K562 (cell line): ENCODE measurements around the gene TIMP4. TPM values are rescaled to one million over a fixed set of nuclear protein-coding genes. Genes with fewer than 3 reads are reported as not detected.

Experiments
- ATAC-seq: fragments of 200-7000 bp; cut with Tn5 transposase; 3 replicates; pipeline ENCODE4 v1.9.1; 2020; ENCODE audit warnings: moderate library complexity
- BruUV-seq: library from RNA; stranded (reverse); fragments of 400-500 nt; replicated peaks from 2 replicates; lab custom pipeline; 2021; lab: Mats Ljungman, UMichigan
- CTCF ChIA-PET: fragments of 300-600 bp; formaldehyde crosslinking; extraction: SDS; loops from one replicate; lab custom pipeline; 2021; ENCODE audit warnings: low intra/inter-chr PET ratio; lab: Yijun Ruan, JAX
- POLR2A ChIA-PET: fragments of 300-600, 350-650 bp; sonication (Branson Sonifier 250); formaldehyde crosslinking; extraction: SDS; loops from one replicate; lab custom pipeline; 2021; ENCODE audit warnings: antibody characterized with exemption, inconsistent platforms; lab: Yijun Ruan, JAX
- DNase-seq, 4 experiments: peaks; one replicate each; pipeline versions ENCODE4 v3.0.0 to v3.0.0-alpha.2; 2011 to 2018; ENCODE audit warnings: low spot score in 3 of 4, mixed read lengths in 3 of 4; ENCODE audit errors: extremely low read depth in 1 of 4
- FAIRE-seq: peaks from 2 replicates; lab custom pipeline; 2011; peaks lifted over from hg19 to GRCh38; lab: Jason Lieb, UNC
- H2AFZ ChIP-seq: 2 replicates; pipeline ENCODE4 v1.6.0; 2011; ENCODE audit warnings: low read depth, low read length, control low read depth, inconsistent platforms
- H3K27ac ChIP-seq: fragments of 200-600 bp; 3 replicates; pipeline ENCODE4 v1.8.0; 2011; ENCODE audit warnings: low read depth, mild to moderate bottlenecking, control low read depth, inconsistent platforms, low read length, moderate library complexity, mixed read lengths; ENCODE audit errors: extremely low read depth
- H3K27me3 ChIP-seq, 2 experiments: fragments of 300-600 bp in 1 of 2; 2 replicates in 1 of 2; 3 replicates in 1 of 2; pipeline versions ENCODE4 v1.6.0 to v1.8.0; 2011; ENCODE audit warnings: inconsistent platforms in 2 of 2, low read length in 2 of 2, mild to moderate bottlenecking in 1 of 2, mixed read lengths in 1 of 2, moderate library complexity in 1 of 2; ENCODE audit not compliant: control insufficient read depth in 2 of 2, insufficient read depth in 2 of 2
- H3K36me3 ChIP-seq: fragments of 300-600 bp; 3 replicates; pipeline ENCODE4 v1.8.0; 2011; ENCODE audit warnings: mild to moderate bottlenecking, low read length, inconsistent platforms; ENCODE audit not compliant: control insufficient read depth, insufficient read depth
- H3K4me1 ChIP-seq, 2 experiments: fragments of 200-600 bp in 1 of 2; replicated peaks in 1 of 2; 2 replicates in 1 of 2; 3 replicates in 1 of 2; pipeline versions ENCODE4 v1.5.1 to v1.8.0; 2011; ENCODE audit warnings: inconsistent platforms in 2 of 2, low read length in 2 of 2, mild to moderate bottlenecking in 1 of 2, mixed read lengths in 1 of 2, moderate library complexity in 1 of 2; ENCODE audit not compliant: control insufficient read depth in 2 of 2, insufficient read depth in 2 of 2
- H3K4me2 ChIP-seq: 2 replicates; pipeline ENCODE4 v1.6.1; 2011; ENCODE audit warnings: low read length, control low read depth, inconsistent platforms, mixed read lengths; ENCODE audit not compliant: insufficient read depth
- H3K4me3 ChIP-seq: fragments of 200-600 bp; sonication (generic), shearing (Covaris generic); 2 replicates; pipeline ENCODE4 v1.5.1; 2016; ENCODE audit warnings: control low read depth, inconsistent platforms
- H3K79me2 ChIP-seq: fragments of 200-600 bp; 3 replicates; pipeline ENCODE4 v1.8.0; 2011; ENCODE audit warnings: low read length, inconsistent platforms; ENCODE audit not compliant: control insufficient read depth, insufficient read depth
- H3K9ac ChIP-seq, 2 experiments: 2 replicates each; pipeline versions ENCODE4 v1.6.0 to v1.6.1; 2011; ENCODE audit warnings: low read depth in 2 of 2, low read length in 2 of 2, control low read depth in 1 of 2, inconsistent platforms in 1 of 2, mild to moderate bottlenecking in 1 of 2, mixed read lengths in 1 of 2; ENCODE audit not compliant: insufficient read depth in 1 of 2
- H3K9me1 ChIP-seq: one replicate; pipeline ENCODE4 v1.6.0; 2011; ENCODE audit warnings: inconsistent platforms, mild to moderate bottlenecking, low read length, moderate library complexity; ENCODE audit not compliant: control insufficient read depth, insufficient read depth
- H3K9me3 ChIP-seq: replicated peaks from 2 replicates; pipeline ENCODE4 v1.5.1; 2011; ENCODE audit warnings: low read depth, low read length, inconsistent platforms; ENCODE audit not compliant: control insufficient read depth, insufficient read depth
- H4K20me1 ChIP-seq: replicated peaks from 2 replicates; pipeline ENCODE4 v1.6.1; 2011; ENCODE audit warnings: low read length, inconsistent platforms, mixed read lengths; ENCODE audit not compliant: control insufficient read depth, insufficient read depth
- ATF4 ChIP-seq: fragments of 450-650 bp; formaldehyde crosslinking; IDR thresholded peaks from 2 replicates; pipeline ENCODE4 v1.4.0; 2022; ENCODE audit warnings: mild to moderate bottlenecking, moderate library complexity
- ATF7 ChIP-seq: fragments of 450-650 bp; IDR thresholded peaks from 2 replicates; pipeline ENCODE4 v1.7.1; 2014; ENCODE audit warnings: mild to moderate bottlenecking, moderate library complexity
- CBX5 ChIP-seq: IDR thresholded peaks from 2 replicates; pipeline ENCODE4 v1.6.1; 2014; ENCODE audit warnings: low read depth, borderline replicate concordance
- CBX8 ChIP-seq: fragments of 200-600 bp; sonication (generic); IDR thresholded peaks from 2 replicates; pipeline ENCODE4 v1.6.1; 2012; ENCODE audit warnings: borderline replicate concordance, mixed run types, low read depth, mild to moderate bottlenecking, moderate library complexity, mixed read lengths, low read length, control low read depth, inconsistent platforms; ENCODE audit not compliant: poor library complexity, severe bottlenecking; ENCODE audit errors: extremely low read depth
- REST ChIP-seq, 2 experiments: fragments of 450-650 bp; formaldehyde crosslinking in 1 of 2; IDR thresholded peaks; 2 replicates each; pipeline versions ENCODE4 v1.4.0 to v1.6.1; 2014 to 2020; ENCODE audit warnings: mild to moderate bottlenecking in 2 of 2, borderline replicate concordance in 1 of 2, low read depth in 1 of 2
- STAT5A ChIP-seq: IDR thresholded peaks from 2 replicates; pipeline ENCODE4 v1.6.1; 2012; ENCODE audit warnings: low read length, inconsistent platforms, borderline replicate concordance
- YY1 ChIP-seq, 3 experiments: IDR thresholded peaks; 2 replicates each; pipeline ENCODE4 v1.6.1; 2011; ENCODE audit warnings: low read length in 2 of 3, mild to moderate bottlenecking in 2 of 3, moderate library complexity in 2 of 3, borderline replicate concordance in 1 of 3, control low read depth in 1 of 3, low read depth in 1 of 3; ENCODE audit not compliant: insufficient read depth in 3 of 3, insufficient replicate concordance in 2 of 3, control insufficient read depth in 1 of 3, insufficient read length in 1 of 3; ENCODE audit errors: extremely low read depth in 1 of 3
- ZBTB2 ChIP-seq: fragments of 450-650 bp; IDR thresholded peaks from 2 replicates; pipeline ENCODE4 v1.6.1; 2016; ENCODE audit warnings: antibody characterized with exemption
- ZNF146 ChIP-seq: IDR thresholded peaks from one replicate; pipeline ENCODE4 v1.6.1; 2018; ENCODE audit warnings: missing compliant biosample characterization; ENCODE audit not compliant: unreplicated experiment
- ZNF263 ChIP-seq: sonication (generic); formaldehyde crosslinking; IDR thresholded peaks from 2 replicates; pipeline ENCODE4 v1.8.0; 2022; ENCODE audit warnings: mild to moderate bottlenecking, missing genetic modification reagents, borderline replicate concordance
- WGBS: fragments of 100-300 bp; shearing (Covaris generic); methylation state at CpG from one replicate; pipeline ENCODE4 v1.1.6; 2016; ENCODE audit warnings: low coverage, mixed read lengths; ENCODE audit not compliant: insufficient coverage; ENCODE audit errors: missing lambda C conversion rate; 5-methylcytosine and 5-hydroxymethylcytosine counted together
- in situ Hi-C: fragments of 300-500 bp; cut with MboI; formaldehyde crosslinking; loops from 4 replicates; pipeline ENCODE4 v1.15.0; 2018; ENCODE audit warnings: inconsistent platforms, mixed read lengths
- intact Hi-C: fragments of 100-400 bp; cut with micrococcal nuclease; formaldehyde crosslinking; loops from 2 replicates; pipeline ENCODE4 v1.14.2; 2022
- polyA plus RNA-seq, 8 experiments: library from polyadenylated mRNA; depleted of rRNA in 4 of 8; stranded (reverse) in 5 of 8; unstranded in 3 of 8; fragments of >200 nt; fragmentation: Nextera tagmentation in 2 of 8; fragmentation: Illumina TruSeq in 1 of 8; extraction: Ambion mirVana in 2 of 8; extraction: Trizol in 1 of 8; gene quantifications; 2 replicates each; pipeline versions ENCODE4 v1.2.1 to v1.2.3, GENCODE V29; 2011 to 2014; ENCODE audit warnings: inconsistent platforms in 1 of 8, missing spikeins in 1 of 8
- total RNA-seq, 7 experiments: library from RNA; depleted of rRNA in 6 of 7; stranded (reverse); fragments of >200 nt in 6 of 7; fragmentation: Illumina TruSeq in 2 of 7; extraction: Trizol in 2 of 7; gene quantifications; 2 replicates each; pipeline versions ENCODE4 v1.2.1 to v1.2.3, GENCODE V29; 2011 to 2021; ENCODE audit warnings: low replicate concordance in 1 of 7

TIMP4 gene
- total and polyA plus RNA-seq, 9 of the 15 experiments (the other 6 are each of a cell fraction or from before 2014, with no cell fraction given): 0.03 to 0.07 TPM; not detected in 7

- intact Hi-C loops: no loop called here
- Histone ChIP-seq H4K20me1 (no peaks in the 10 kb centered on the region), H3K4me3 (no peak overlapping the region), H3K27me3 (peaks cover 0 to 36% of the 10 kb centered on the region in 2 experiments; a peak in 2 of 5 replicates), H3K27ac (no peak overlapping the region), H3K79me2 (no peaks in the 10 kb centered on the region), H3K9ac (no peak overlapping the region), H3K9me1 (no peaks in the 10 kb centered on the region), H3K4me1 (peaks cover 3 to 4% of the 10 kb centered on the region in 2 experiments; a peak in 3 of 5 replicates), H2AFZ (no peak overlapping the region), H3K4me2 (no peak overlapping the region), H3K9me3 (no peaks in the 10 kb centered on the region), H3K36me3 (no peaks in the 10 kb centered on the region)
- CTCF ChIA-PET: no interaction called here
- no TSS peak for BruUV-seq
- in situ Hi-C loops: no loop called here
- FAIRE-seq: peak; percentile 35
- WGBS: 14% methylated on average over 5 of the region's 5 CpGs
- ATAC-seq: no peak
- no peak for DNase-seq
- POLR2A ChIA-PET: interaction anchor here (0.6 to 1.2 kb wide), 2 partner anchors 34 to 263 kb away, joined by 4 read pairs; no protein-coding TSS in a partner anchor
- TF ChIP-seq ZBTB2: no peak
- no peak for TF ChIP-seq CBX5
- TF ChIP-seq REST (IDR thresholded peaks at IDR 0.05; ENCODE audit: borderline replicate concordance): no peak
- no peak for TF ChIP-seq REST (CRISPR knock-in tag; IDR thresholded peaks at IDR 0.05; ENCODE audit: low read depth)
- no peak for TF ChIP-seq ZNF146 (CRISPR knock-in tag)
- TF ChIP-seq ATF7: no peak
- TF ChIP-seq ATF4 (CRISPR knock-in tag): no peak
- no peak for TF ChIP-seq STAT5A
- TF ChIP-seq ZNF263 (CRISPR knock-in tag): no peak
- no peak for TF ChIP-seq YY1 (IDR thresholded peaks at IDR 0.05; ENCODE audit: borderline replicate concordance in 1 of 3, control insufficient read depth in 1 of 3, extremely low read depth in 1 of 3, insufficient read depth in 3 of 3, insufficient read length in 1 of 3, insufficient replicate concordance in 2 of 3, low read depth in 1 of 3, low read length in 2 of 3)
- TF ChIP-seq CBX8: no peak
Observed at GRCh38 chr3:12184541-12184940, 25.8 kb upstream of the TIMP4 start.
